ENCODE measurements around the gene ACTMAP. TPM values are rescaled to one million over a fixed set of nuclear protein-coding genes. Genes with fewer than 3 reads are reported as not detected.

The ACTMAP gene
- total RNA-seq, 1 donor from 2014 or later = 1.9 TPM

DNA sequence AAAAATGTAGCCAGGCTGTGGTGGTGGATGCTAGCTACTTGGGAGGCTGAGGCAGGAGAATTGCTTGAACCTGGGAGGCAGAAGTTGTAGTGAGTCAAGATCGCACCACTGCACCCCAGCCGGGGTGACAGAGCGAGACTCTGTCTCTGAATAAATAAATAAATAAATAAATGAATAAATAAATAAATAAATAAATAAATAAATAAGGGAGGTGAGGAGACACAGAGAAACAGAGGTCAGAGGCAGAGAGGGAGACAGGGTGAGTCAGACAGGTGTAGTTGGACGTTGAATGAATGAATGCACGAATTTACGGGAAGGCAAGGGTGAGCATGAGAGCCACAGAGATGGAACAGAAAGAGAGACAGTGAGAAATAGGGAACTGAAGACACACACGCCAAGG, 30.9 kb upstream of the ACTMAP start:
- Histone ChIP-seq H4K20me1 (ENCODE audit: low read depth) (no peaks in the 10 kb centered on the region), H3K9me3 (ENCODE audit: low read depth) (no peaks in the 10 kb centered on the region), H3K4me3 (no peak overlapping the region), H3K36me3 (no peaks in the 10 kb centered on the region), H3K79me2 (ENCODE audit: low read depth) (no peaks in the 10 kb centered on the region), H3K4me1 (peaks cover 4% of the 10 kb centered on the region), H3K27ac (no peak overlapping the region), H3F3A (ENCODE audit: low read depth) (peaks cover 26% of the 10 kb centered on the region), H3K9ac (no peak overlapping the region), H3K4me2 (no peak overlapping the region), H3K27me3 (no peaks in the 10 kb centered on the region), H2AFZ (replicated peaks) (no peak overlapping the region)
- Mint-ChIP-seq H3K4me1 (peaks cover 16% of the 10 kb centered on the region), H3K36me3 (no peaks in the 10 kb centered on the region), H3K27ac (no peak overlapping the region), H3K27me3 (ENCODE audit: insufficient read depth, low read depth) (peaks cover 5% of the 10 kb centered on the region), H3K9me3 (no peaks in the 10 kb centered on the region), H3K4me3 (peak overlapping the region; percentile 14)
- DNase-seq (ENCODE audit: low spot score) = no peak
- TF ChIP-seq EZH2 (IDR thresholded peaks at IDR 0.05) = no peak
- TF ChIP-seq EZH2phosphoT487 (IDR thresholded peaks at IDR 0.05) = no peak
- TF ChIP-seq CTCF (IDR thresholded peaks at IDR 0.05) = no peak

DNA sequence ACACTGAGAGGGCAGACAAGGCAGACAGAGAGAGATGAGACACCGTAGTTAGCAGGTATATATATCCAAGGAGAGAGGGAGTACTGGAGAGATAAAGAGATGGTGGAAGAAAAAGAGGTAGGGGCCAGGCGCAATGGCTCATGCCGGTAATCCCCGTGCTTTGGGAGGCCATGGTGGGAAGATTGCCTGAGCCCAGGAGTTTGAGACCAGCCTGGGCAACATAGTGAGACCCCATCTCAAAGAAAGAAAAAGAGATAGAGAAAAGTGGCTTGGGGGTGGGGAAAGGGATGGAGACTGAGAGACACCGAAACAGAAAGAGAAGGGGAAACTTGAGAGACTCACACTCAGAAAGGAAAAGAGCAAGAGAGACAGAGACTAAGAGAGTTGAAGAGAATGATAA, 30.3 kb upstream of the ACTMAP start:
- Histone ChIP-seq H3K9me3 (ENCODE audit: low read depth) (no peaks in the 10 kb centered on the region), H3K79me2 (ENCODE audit: low read depth) (no peaks in the 10 kb centered on the region), H3K4me1 (peaks cover 4% of the 10 kb centered on the region), H3K36me3 (no peaks in the 10 kb centered on the region), H3F3A (ENCODE audit: low read depth) (peaks cover 26% of the 10 kb centered on the region), H3K27ac (no peak overlapping the region), H3K9ac (no peak overlapping the region), H3K4me2 (no peak overlapping the region), H3K4me3 (no peak overlapping the region), H4K20me1 (ENCODE audit: low read depth) (no peaks in the 10 kb centered on the region), H2AFZ (replicated peaks) (no peak overlapping the region), H3K27me3 (no peaks in the 10 kb centered on the region)
- peaks cover 4% of the 10 kb centered on the region for H3K27me3 Mint-ChIP-seq (ENCODE audit: insufficient read depth, low read depth)
- H3K27ac Mint-ChIP-seq = no peak overlapping the region
- H3K4me3 Mint-ChIP-seq = peak overlapping the region; percentile 25
- H3K9me3 Mint-ChIP-seq = no peaks in the 10 kb centered on the region
- no peak for TF ChIP-seq EZH2phosphoT487 (IDR thresholded peaks at IDR 0.05)
- TF ChIP-seq EZH2 (IDR thresholded peaks at IDR 0.05) = no peak
- TF ChIP-seq CTCF (IDR thresholded peaks at IDR 0.05) = no peak
- no peaks in the 10 kb centered on the region for H3K36me3 Mint-ChIP-seq
- peaks cover 18% of the 10 kb centered on the region for H3K4me1 Mint-ChIP-seq
- DNase-seq (ENCODE audit: low spot score) = no peak

DNA sequence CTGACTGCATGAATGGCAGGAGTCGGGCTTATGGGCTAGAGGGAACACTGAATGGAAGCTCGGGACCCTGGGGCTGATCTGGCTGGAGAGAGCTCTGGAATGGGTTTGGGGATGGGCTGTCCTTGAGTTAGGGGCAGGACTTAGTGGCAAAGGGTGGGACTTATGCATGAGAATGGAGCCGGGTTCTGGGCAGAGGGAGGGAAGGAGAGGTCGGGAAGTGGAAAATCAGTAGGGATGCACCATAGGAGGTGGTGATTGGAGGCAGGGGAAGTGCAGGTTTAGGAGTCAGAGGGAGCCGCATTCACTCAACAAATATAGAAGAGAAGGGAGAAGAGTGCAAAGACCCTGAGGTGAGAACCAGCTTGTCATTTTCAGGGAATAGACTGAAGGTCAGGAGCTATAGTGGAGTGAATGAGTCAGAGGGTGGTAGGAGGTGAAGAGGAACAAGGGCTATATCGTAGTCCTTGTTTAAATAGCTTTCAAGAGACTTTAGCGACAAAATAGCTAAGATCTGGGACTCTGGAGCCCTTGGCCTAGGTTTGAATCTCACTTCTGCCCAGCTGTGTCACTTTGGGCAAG, 28.5 kb upstream of the ACTMAP start:
- Mint-ChIP-seq H3K4me1 (peaks cover 18% of the 10 kb centered on the region), H3K36me3 (no peaks in the 10 kb centered on the region), H3K4me3 (peak overlapping the region; percentile 85), H3K9me3 (no peaks in the 10 kb centered on the region), H3K27ac (peak overlapping the region; percentile 23), H3K27me3 (ENCODE audit: insufficient read depth, low read depth) (peaks cover 3% of the 10 kb centered on the region)
- peak overlapping the region; percentile 73 for H3K4me3 ChIP-seq
- H3K4me2 ChIP-seq = peak overlapping the region; percentile 74
- H3K27me3 ChIP-seq = no peaks in the 10 kb centered on the region
- TF ChIP-seq EZH2phosphoT487 (IDR thresholded peaks at IDR 0.05) (no peak), EZH2 (IDR thresholded peaks at IDR 0.05) (no peak), CTCF (IDR thresholded peaks at IDR 0.05) (no peak)
- H3K9ac ChIP-seq = no peak overlapping the region
- no peaks in the 10 kb centered on the region for H3K9me3 ChIP-seq (ENCODE audit: low read depth)
- no peak overlapping the region for H3K27ac ChIP-seq
- no peaks in the 10 kb centered on the region for H3K79me2 ChIP-seq (ENCODE audit: low read depth)
- no peaks in the 10 kb centered on the region for H4K20me1 ChIP-seq (ENCODE audit: low read depth)
- DNase-seq (ENCODE audit: low spot score) = no peak
- peaks cover 26% of the 10 kb centered on the region for H3F3A ChIP-seq (ENCODE audit: low read depth)
- no peaks in the 10 kb centered on the region for H3K36me3 ChIP-seq
- peak overlapping the region; percentile 84 for H2AFZ ChIP-seq (replicated peaks)
- H3K4me1 ChIP-seq = peaks cover 4% of the 10 kb centered on the region
